HG03457 (cell line): ENCODE measurements around the gene DUT.
A peak's percentile ranks its signal among the peaks of the same experiment; 100 is the strongest.
"Not testable (repeated sequence)": the region's sequence is repeated elsewhere in the genome, so short reads cannot be mapped to it uniquely, and the experiment has no call there.

ENCODE experiments used
- ATAC-seq: cut with Tn5 transposase; IDR thresholded peaks from one replicate; pipeline ENCODE4 v1.9.1; 2021; ENCODE audit warnings: moderate number of reproducible peaks; ENCODE audit not compliant: unreplicated experiment

Gene DUT

DNA sequence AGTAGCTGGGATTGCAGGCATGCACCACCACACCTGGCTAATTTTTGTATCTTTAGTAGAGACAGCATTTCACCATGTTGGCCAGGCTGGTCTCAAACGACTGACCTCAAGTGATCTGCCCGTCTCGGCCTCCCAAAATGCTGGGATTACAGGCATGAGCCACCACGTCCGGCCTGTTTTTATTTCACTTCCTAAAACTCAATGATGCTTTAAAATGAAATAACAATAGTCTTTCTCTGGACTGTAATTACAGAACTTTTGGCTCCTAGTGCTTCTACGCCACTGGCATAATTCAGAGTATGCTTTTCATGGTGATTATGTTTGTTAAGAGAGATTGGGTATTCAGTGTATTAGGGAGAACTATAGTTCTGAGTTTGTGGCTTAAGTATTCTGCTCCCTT lies 5.0 kb upstream of the DUT start:
- not testable (repeated sequence) for ATAC-seq

DNA sequence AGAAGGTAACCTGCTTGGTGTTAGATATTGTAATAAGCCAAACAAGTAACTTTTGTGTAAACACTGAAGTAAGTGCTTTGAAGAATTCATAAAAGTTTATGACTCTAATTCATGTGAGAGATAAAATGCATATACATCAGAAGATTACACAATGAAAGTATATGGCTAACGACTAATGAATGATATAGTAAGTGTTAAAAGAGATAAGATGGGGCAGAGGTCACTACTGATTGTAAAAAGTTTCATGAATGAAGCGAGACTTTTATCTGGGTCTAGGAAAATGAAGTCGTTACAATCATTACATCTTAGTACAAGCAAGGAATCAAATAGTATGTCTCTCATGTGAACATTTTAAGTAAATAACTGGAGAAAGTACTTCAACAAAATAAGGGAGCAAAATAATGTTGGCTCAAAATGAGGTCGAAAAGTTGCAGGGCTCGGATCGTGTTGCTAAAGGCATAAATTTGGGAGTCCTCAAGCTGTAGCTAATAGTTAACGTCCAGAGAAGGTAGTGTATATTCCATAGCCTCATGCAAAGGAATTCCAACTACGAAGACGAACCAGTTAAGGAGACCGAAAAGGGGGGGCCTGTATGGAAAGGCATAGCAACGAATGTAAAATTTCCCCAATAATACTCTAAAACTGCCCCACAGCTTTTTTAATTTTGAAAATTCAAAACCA lies 984 bp upstream of the DUT start:
- no peak for ATAC-seq

DNA sequence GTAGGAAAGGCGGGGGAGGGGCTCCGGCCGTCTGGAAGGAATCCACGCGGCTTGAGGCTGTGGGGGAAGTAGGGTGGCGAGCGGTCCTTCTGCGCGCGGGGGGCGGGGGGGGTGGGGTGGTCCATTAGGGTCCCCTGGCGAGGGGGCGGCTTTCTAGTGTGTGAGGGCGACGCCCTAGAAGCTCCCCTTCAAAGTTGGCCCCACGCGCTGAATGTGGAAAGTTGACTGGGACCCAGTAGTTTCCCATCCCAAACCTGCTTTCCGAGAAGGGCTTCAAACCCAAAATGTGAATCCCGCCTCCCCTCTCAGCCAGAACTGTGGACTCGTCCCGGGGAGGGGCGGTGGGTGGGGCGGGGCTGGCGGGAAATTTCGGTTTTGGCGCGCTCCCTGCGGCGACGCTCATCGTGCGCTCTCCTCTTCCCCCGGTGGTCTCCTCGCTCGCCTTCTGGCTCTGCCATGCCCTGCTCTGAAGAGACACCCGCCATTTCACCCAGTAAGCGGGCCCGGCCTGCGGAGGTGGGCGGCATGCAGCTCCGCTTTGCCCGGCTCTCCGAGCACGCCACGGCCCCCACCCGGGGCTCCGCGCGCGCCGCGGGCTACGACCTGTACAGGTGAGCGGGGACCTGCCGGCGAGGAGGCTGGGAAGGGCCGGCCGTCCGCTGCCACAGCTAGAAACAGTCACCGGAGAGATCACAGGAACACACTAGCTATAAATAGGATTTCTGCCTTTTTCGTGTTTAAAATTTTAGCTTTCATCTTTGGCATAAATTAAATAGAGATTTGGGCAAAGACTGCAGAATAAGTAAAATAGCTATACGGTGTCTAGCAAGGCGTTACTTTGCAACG lies 790 bp downstream of the DUT start:
- peak; percentile 26 for ATAC-seq

GRCh38 chr15:48332642-48333034 lies 1.4 kb downstream of the DUT start:
- ATAC-seq = no peak

DNA sequence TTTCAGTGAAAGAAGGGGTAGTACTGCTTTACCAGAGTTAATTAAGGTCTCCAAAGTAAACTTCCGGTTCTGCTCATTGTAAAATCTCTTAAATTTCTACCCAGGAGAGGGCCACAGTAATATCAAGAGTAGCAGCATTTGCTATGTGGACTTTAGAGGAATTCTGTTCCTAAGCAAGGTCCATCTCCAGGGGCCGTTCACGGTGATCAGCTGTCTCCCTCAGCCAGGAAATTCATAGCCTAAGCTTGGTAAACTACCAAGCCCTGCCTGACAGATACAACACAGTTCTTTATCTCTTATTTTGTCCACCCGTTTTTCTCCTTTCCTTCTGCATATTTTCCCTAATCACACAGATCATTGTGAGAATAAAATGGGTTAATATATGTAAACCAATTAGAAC lies 2.3 kb downstream of the DUT start:
- ATAC-seq = no peak

DNA sequence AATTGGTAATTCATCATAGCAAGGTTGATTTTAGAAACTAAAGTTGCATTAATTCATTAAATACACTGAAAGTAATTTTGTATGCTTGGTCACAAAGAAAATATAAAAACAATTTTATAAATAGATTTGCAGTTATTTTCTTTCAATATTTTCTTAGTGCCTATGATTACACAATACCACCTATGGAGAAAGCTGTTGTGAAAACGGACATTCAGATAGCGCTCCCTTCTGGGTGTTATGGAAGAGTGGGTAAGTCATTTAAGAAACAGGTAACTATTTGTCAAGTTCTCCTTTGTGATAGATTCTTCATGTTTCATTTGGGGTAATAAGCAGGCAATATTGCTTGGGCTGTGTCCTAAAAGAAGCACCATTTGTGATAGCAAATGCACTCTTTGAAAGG lies 3.0 kb downstream of the DUT start:
- no peak for ATAC-seq

- no peak for ATAC-seq
Measured at GRCh38 chr15:48336940-48337339, 5.7 kb downstream of the DUT start.

- no peak for ATAC-seq
Measured at GRCh38 chr15:48337607-48338006, 6.4 kb downstream of the DUT start.

GRCh38 chr15:48340111-48340510 lies 8.9 kb downstream of the DUT start:
- no peak for ATAC-seq

DNA sequence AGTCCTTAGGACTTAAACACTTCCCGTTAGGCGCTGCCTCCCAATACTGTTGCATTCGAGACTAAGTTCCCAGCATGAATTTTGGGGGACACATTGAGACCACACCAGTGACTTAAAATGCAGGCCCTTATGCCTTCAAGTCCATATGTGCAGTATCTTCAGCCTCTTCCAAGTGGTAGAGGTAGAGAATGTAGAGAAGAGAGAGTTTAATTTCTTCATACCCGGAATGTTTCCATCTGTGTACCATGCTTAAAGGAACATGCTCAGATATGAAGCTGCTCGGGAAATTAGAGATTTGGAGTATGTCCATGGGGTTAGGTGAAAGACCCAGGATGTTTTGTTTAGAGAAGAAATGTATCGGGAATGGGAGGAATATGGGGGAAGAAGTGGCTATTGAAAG lies 12.6 kb downstream of the DUT start:
- ATAC-seq = no peak

DNA sequence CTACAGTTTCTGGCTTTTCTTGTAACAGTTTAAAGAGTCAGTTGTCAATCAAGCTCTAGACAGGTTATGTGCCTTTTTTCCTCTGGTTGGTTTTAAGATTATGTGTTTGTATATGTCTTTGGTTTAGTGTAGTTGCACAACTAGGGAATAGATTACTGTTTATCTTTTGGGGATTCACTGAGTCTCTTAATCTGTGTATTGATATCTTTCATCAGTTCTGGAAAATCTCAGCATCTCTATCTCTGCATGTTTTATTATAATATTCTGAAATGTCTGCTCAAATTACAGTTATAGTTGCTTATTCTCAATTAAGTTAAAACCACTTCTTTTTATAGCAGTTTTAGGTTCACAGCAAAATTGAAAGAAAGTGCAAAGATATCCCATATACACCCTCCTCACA lies 14.3 kb downstream of the DUT start:
- ATAC-seq = no peak

- peak; percentile 58 for ATAC-seq
Measured at GRCh38 chr15:48352474-48353072, 21.3 kb downstream of the DUT start.

DNA sequence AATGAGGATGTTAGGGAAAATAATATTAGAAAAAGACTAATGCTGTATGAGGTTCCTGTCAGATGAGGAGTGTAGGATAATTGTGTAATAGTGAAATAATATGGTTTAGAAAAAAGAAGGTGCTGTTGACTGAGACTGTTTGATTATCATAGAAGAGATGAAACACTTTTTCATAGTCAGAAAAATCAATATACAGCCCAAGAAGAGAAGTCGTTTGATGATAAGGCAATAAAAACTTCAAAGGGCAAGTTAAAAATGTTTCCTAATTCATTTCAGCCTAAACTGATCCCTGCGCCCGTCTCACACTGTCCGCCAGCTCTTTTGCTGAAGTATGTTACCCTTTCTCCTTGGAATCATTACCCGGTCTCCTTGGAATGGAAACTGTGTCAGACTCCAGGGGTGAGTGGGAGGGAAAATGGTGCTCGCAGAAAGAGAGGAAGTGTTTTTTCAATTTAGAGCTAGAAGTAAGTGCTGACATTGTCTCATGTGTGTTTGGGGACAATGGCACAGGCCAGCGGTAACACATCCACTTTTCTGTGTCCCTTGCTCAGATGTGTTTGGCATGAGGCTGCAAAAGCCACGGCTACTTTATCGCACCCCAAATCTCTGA lies 23.6 kb downstream of the DUT start:
- no peak for ATAC-seq

DNA sequence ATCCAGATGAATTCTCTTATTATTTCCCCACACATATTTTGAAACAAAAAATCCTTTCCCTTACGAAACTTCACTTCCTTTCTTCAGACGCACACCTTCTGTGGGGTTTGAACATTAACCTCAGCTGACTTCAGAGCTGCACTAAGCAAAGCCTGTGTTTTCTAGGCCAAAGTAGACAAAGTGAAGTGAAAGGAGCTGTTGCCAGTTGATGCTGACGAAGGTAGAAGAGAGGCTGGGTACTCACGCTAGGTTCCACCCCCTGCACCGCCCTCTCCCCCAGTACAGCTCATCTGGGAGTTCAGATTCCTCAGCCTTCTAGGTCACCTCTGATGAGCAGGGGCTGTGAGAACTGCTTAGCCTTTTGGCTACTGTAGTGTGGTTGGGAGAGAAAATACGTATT lies 24.1 kb downstream of the DUT start:
- no peak for ATAC-seq

DNA sequence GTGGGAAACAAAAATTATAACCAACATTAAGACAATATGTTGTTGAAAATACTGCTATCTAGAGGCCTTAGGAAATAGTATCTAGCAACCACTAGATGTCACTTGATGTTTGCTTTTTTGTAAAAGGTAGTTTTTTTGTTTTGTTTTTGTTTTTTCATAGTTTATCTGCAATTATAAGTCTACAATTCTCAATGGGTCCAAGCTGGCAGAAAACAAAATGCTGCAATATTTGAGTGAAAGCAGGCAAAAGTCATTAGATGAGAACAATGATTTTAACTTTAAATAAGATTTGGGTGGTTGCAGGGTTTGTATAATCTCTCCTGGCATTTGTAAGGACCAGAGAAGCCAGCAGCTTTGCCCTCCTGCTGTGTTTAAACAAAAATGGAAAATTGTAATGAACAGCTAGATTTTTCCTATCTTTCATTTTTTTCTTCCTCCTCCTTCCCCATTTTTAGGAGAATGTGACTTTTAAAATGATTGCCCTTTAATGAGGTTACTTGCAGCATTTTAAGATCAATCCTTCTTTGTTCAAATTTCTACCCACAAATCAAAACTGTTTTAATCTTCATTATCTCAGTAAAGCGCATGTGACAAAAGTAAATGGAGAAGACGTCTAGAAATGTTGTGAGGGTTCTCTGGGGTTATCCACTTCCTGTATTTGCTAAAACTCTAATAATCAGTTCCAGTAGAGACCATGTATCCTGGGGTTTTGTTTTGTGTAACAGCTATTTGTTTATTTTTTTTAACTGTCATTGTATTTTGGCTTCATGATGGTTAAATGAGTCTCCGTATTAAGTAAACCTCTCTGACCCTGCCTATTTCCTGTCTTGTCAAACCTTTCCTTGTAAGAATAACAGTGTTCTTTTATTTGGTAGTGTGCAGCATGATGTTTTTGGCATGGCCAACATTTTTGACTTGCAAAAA lies 27.3 kb downstream of the DUT start:
- ATAC-seq = no peak

GRCh38 chr15:48360841-48361240 lies 29.6 kb downstream of the DUT start:
- ATAC-seq = no peak

DNA sequence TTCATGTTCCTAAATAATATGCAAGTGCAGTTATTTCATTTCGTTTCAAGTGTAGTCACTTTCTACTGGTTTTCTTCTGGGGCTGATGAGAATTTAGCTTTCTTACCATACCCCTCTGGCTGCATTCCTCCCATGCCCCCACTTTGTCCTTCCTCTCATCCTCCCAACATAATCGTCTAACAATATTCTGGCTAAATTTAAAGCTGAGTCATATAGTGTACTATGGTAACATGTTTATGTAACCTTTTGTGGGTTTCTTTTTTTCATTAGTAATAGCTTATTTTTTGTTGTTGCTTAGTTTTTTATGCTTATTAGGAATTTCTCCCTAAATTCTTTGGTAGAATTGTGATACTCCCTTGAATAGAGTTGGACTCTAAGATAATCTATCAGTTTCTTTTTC lies 30.5 kb downstream of the DUT start:
- no peak for ATAC-seq

DNA sequence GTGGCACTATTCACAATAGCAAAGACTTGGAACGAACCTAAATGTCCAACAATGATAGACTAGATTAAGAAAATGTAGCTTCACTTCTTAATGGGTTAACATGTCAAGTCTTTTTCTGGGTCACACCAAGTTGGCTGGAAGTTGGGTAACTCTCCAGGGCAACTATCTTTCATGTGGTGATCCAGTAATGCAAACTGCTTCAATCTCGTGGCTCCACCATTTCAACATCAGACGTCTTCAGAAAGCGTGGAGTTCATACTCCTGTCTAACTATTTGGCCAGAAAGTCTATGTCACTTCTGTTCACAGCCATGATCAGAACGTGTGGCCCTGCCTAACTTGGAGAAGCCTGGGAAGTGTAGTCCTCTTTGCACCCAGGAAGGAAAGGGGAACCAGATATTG lies 32.2 kb downstream of the DUT start:
- no peak for ATAC-seq

DNA sequence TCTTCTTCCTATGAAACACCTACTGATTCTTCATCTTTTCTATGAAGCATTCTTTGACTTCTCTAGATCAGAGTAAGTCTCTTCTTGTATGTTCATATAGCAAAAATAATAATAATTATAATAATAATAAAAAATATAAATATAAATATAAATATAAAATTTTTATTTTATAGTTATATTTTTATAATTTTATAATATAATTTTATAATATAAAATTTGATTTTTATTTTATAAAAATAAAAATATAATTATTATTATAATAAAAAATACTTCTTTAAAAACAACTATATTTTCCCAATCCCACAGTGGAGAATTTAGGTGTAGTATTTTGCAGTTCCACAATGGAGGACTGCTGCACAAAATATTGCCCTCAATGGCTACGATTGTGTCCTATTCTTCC lies 34.3 kb downstream of the DUT start:
- no peak for ATAC-seq

- ATAC-seq = no peak
Measured at GRCh38 chr15:48366584-48367312, 35.5 kb downstream of the DUT start.
